HepG2 (cell line): ENCODE measurements around the gene PEAR1. TPM values are rescaled to one million over a fixed set of nuclear protein-coding genes. Genes with fewer than 3 reads are reported as not detected.

Experiments
- ATAC-seq: fragments of 200-7000 bp; cut with Tn5 transposase; 3 replicates; pipeline ENCODE4 v1.9.1; 2020; ENCODE audit warnings: mild to moderate bottlenecking, moderate library complexity
- BruUV-seq: library from RNA; stranded (reverse); fragments of 400-500 nt; replicated peaks from 2 replicates; lab custom pipeline; 2021; lab: Mats Ljungman, UMichigan
- CTCF ChIA-PET: fragments of 300-600 bp; formaldehyde crosslinking; extraction: SDS; loops from one replicate; lab custom pipeline; 2021; ENCODE audit warnings: low total read pairs, inconsistent platforms, low intra/inter-chr PET ratio; lab: Yijun Ruan, JAX
- POLR2A ChIA-PET: fragments of 350-600 bp; sonication (Branson Sonifier 250); formaldehyde crosslinking; loops from one replicate; lab custom pipeline; 2020; ENCODE audit warnings: antibody characterized with exemption, inconsistent platforms; lab: Yijun Ruan, JAX
- DNase-seq: peaks from one replicate; pipeline ENCODE4 v3.0.0-alpha.2; 2015; ENCODE audit warnings: low spot score
- FAIRE-seq: peaks from 3 replicates; lab custom pipeline; 2011; peaks lifted over from hg19 to GRCh38; lab: Jason Lieb, UNC
- H2AFZ ChIP-seq: one replicate; pipeline ENCODE4 v1.6.1; 2011; ENCODE audit warnings: low read length, inconsistent platforms
- H3K27ac ChIP-seq: fragments of 300-600 bp; 3 replicates; pipeline ENCODE4 v1.8.0; 2011; ENCODE audit warnings: mixed run types, mild to moderate bottlenecking, mixed read lengths, low read length, inconsistent platforms; ENCODE audit not compliant: insufficient read depth; ENCODE audit errors: extremely low read length
- H3K27me3 ChIP-seq, 2 experiments: fragments of 200-600 bp in 1 of 2; 2 replicates in 1 of 2; 3 replicates in 1 of 2; pipeline versions ENCODE4 v1.6.0 to v1.8.0; 2011; ENCODE audit warnings: low read length in 2 of 2, mild to moderate bottlenecking in 2 of 2, moderate library complexity in 2 of 2, inconsistent platforms in 1 of 2; ENCODE audit not compliant: insufficient read depth in 2 of 2, control insufficient read depth in 1 of 2
- H3K36me3 ChIP-seq, 2 experiments: fragments of 200-600 bp in 1 of 2; replicated peaks in 1 of 2; 2 replicates in 1 of 2; 3 replicates in 1 of 2; pipeline versions ENCODE4 v1.5.1 to v1.8.0; 2011; ENCODE audit warnings: low read length in 2 of 2, inconsistent platforms in 1 of 2; ENCODE audit not compliant: insufficient read depth in 2 of 2, control insufficient read depth in 1 of 2
- H3K4me1 ChIP-seq: 2 replicates; pipeline ENCODE4 v1.5.1; 2012; ENCODE audit warnings: low read length, inconsistent platforms; ENCODE audit not compliant: insufficient read depth
- H3K4me2 ChIP-seq: 2 replicates; pipeline ENCODE4 v1.6.0; 2011; ENCODE audit warnings: low read depth, low read length, inconsistent platforms
- H3K4me3 ChIP-seq, 3 experiments: fragments of 200-600 bp in 1 of 3; sonication (generic), shearing (Covaris generic) in 1 of 3; replicated peaks in 1 of 3; 2 replicates each; pipeline ENCODE4 v1.5.1; 2011 to 2016; ENCODE audit warnings: low read length in 3 of 3, inconsistent platforms in 2 of 3, low read depth in 2 of 3, mild to moderate bottlenecking in 2 of 3, control low read depth in 1 of 3, mixed read lengths in 1 of 3; ENCODE audit not compliant: insufficient read depth in 1 of 3
- H3K79me2 ChIP-seq: one replicate; pipeline ENCODE4 v1.6.1; 2011; ENCODE audit warnings: low read length, inconsistent platforms; ENCODE audit not compliant: insufficient read depth
- H3K9ac ChIP-seq: 2 replicates; pipeline ENCODE4 v1.6.0; 2011; ENCODE audit warnings: mild to moderate bottlenecking, low read depth, low read length, inconsistent platforms; ENCODE audit not compliant: insufficient read depth
- H3K9me3 ChIP-seq: 2 replicates; pipeline ENCODE4 v1.5.1; 2012; ENCODE audit warnings: mild to moderate bottlenecking, low read length
- H4K20me1 ChIP-seq: 2 replicates; pipeline ENCODE4 v1.6.0; 2011; ENCODE audit warnings: inconsistent platforms, mild to moderate bottlenecking, low read length, moderate library complexity; ENCODE audit not compliant: insufficient read depth
- DMTF1 ChIP-seq: sonication (generic); formaldehyde crosslinking; IDR thresholded peaks from 2 replicates; pipeline ENCODE4 v1.4.0; 2020; ENCODE audit warnings: mild to moderate bottlenecking, missing genetic modification reagents
- ETV5 ChIP-seq: IDR thresholded peaks from 2 replicates; pipeline ENCODE4 v1.6.1; 2018; ENCODE audit warnings: missing biosample characterization, missing genetic modification reagents, inconsistent platforms, borderline replicate concordance
- FOXA1 ChIP-seq, 2 experiments: fragments of 450-650 bp in 1 of 2; sonication (generic) in 1 of 2; formaldehyde crosslinking in 1 of 2; IDR thresholded peaks; 2 replicates each; pipeline versions ENCODE4 v1.4.0 to v1.6.1; 2016 to 2020; ENCODE audit warnings: missing genetic modification reagents in 1 of 2
- KDM1A ChIP-seq: IDR thresholded peaks from 2 replicates; pipeline ENCODE4 v1.6.1; 2016; ENCODE audit warnings: missing compliant biosample characterization
- KDM4B ChIP-seq: sonication (generic); formaldehyde crosslinking; IDR thresholded peaks from 2 replicates; pipeline ENCODE4 v1.4.0; 2020; ENCODE audit warnings: missing genetic modification reagents
- KDM6A ChIP-seq: IDR thresholded peaks from 2 replicates; pipeline ENCODE4 v1.6.1; 2016; ENCODE audit warnings: low read depth
- KLF12 ChIP-seq: sonication (generic); formaldehyde crosslinking; IDR thresholded peaks from 2 replicates; pipeline ENCODE4 v1.4.0; 2020; ENCODE audit warnings: missing genetic modification reagents, borderline replicate concordance
- MATR3 ChIP-seq: sonication (generic); formaldehyde crosslinking; IDR thresholded peaks from 2 replicates; pipeline ENCODE4 v1.4.0; 2020; ENCODE audit warnings: missing genetic modification reagents
- MIER3 ChIP-seq: IDR thresholded peaks from 2 replicates; pipeline ENCODE4 v1.6.1; 2016; ENCODE audit warnings: missing compliant biosample characterization, borderline replicate concordance
- POGZ ChIP-seq: sonication (generic); formaldehyde crosslinking; IDR thresholded peaks from 2 replicates; pipeline ENCODE4 v1.4.0; 2020; ENCODE audit warnings: mild to moderate bottlenecking, missing genetic modification reagents
- POLR2G ChIP-seq: fragments of 200-400 bp; formaldehyde crosslinking; IDR thresholded peaks from 2 replicates; pipeline ENCODE4 v1.6.1; 2018; ENCODE audit warnings: mild to moderate bottlenecking, low read depth, low read length, moderate library complexity
- RCOR2 ChIP-seq: IDR thresholded peaks from 2 replicates; pipeline ENCODE4 v1.6.1; 2016; ENCODE audit warnings: missing biosample characterization, missing genetic modification reagents
- TEAD3 ChIP-seq: optimal IDR thresholded peaks from 2 replicates; pipeline ENCODE3; 2016; ENCODE audit warnings: borderline replicate concordance
- ZBTB25 ChIP-seq: IDR thresholded peaks from 2 replicates; pipeline ENCODE4 v1.6.1; 2018; ENCODE audit warnings: missing genetic modification reagents
- ZBTB34 ChIP-seq: sonication (generic); formaldehyde crosslinking; IDR thresholded peaks from 2 replicates; pipeline ENCODE4 v1.8.0; 2022; ENCODE audit warnings: mild to moderate bottlenecking, missing genetic modification reagents
- ZNF12 ChIP-seq: sonication (generic); formaldehyde crosslinking; IDR thresholded peaks from 2 replicates; pipeline ENCODE4 v1.5.0; 2020; ENCODE audit warnings: missing genetic modification reagents
- WGBS: methylation state at CpG from one replicate; pipeline ENCODE4 v1.1.6; 2017; ENCODE audit warnings: low lambda C conversion rate; 5-methylcytosine and 5-hydroxymethylcytosine counted together
- in situ Hi-C: cut with HindIII; loops from 2 replicates; pipeline ENCODE4 v1.10.0; 2017; ENCODE audit warnings: low pct_unique_long_range_greater_than_20kb; ENCODE audit not compliant: extremely low pct_ligation_motif_present
- intact Hi-C: fragments of 100-400 bp; cut with micrococcal nuclease; formaldehyde crosslinking; loops from one replicate; pipeline ENCODE4 v1.10.0; 2022; ENCODE audit not compliant: unreplicated experiment
- polyA plus RNA-seq, 8 experiments: library from polyadenylated mRNA; depleted of rRNA in 3 of 8; stranded (reverse) in 7 of 8; unstranded in 1 of 8; fragments of >200 nt; fragmentation: Illumina TruSeq in 4 of 8; extraction: Trizol in 4 of 8; gene quantifications; 2 replicates each; pipeline versions ENCODE4 v1.2.1 to v1.2.3, GENCODE V29; 2011 to 2016; ENCODE audit warnings: low read depth in 4 of 8, missing spikeins in 1 of 8, mixed read lengths in 1 of 8; ENCODE audit not compliant: insufficient read depth in 1 of 8
- total RNA-seq, 5 experiments: library from RNA; depleted of rRNA; stranded (reverse); fragments of >200 nt; fragmentation: Illumina TruSeq; extraction: Trizol; gene quantifications; 2 replicates each; pipeline ENCODE4 v1.2.3, GENCODE V29; 2016; ENCODE audit warnings: low read depth in 1 of 5
- TF ChIP-seq, protein P1 (sequence below): sonication (generic); formaldehyde crosslinking; IDR thresholded peaks from 2 replicates; pipeline ENCODE4 v1.9.0; 2022; ENCODE audit warnings: low read depth, missing genetic modification reagents
- TF ChIP-seq, protein P2 (sequence below): sonication (generic); formaldehyde crosslinking; IDR thresholded peaks from 2 replicates; pipeline ENCODE4 v1.4.0; 2020; ENCODE audit warnings: mild to moderate bottlenecking, missing genetic modification reagents

Gene PEAR1
- total and polyA plus RNA-seq, 2 of the 13 experiments (the other 11 are each of a cell fraction or from before 2014, with no cell fraction given): 0.27 to 0.41 TPM

- FAIRE-seq: no peak
- WGBS: 72% methylated on average over 6 of the region's 6 CpGs
- H3K4me3 ChIP-seq: no peak overlapping the region
- no peak for TF ChIP-seq RCOR2
- TF ChIP-seq ETV5 (CRISPR knock-in tag): no peak
- no peak for TF ChIP-seq KDM4B
- TF ChIP-seq, protein P1, sequence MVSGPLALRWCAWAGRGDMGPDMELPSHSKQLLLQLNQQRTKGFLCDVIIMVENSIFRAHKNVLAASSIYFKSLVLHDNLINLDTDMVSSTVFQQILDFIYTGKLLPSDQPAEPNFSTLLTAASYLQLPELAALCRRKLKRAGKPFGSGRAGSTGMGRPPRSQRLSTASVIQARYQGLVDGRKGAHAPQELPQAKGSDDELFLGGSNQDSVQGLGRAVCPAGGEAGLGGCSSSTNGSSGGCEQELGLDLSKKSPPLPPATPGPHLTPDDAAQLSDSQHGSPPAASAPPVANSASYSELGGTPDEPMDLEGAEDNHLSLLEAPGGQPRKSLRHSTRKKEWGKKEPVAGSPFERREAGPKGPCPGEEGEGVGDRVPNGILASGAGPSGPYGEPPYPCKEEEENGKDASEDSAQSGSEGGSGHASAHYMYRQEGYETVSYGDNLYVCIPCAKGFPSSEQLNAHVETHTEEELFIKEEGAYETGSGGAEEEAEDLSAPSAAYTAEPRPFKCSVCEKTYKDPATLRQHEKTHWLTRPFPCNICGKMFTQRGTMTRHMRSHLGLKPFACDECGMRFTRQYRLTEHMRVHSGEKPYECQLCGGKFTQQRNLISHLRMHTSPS: no peak
- no peak for TF ChIP-seq POLR2G
- TF ChIP-seq POGZ (CRISPR knock-in tag): no peak
- no peak for TF ChIP-seq FOXA1 (IDR thresholded peaks at IDR 0.05)
- no peak for TF ChIP-seq FOXA1 (CRISPR knock-in tag; IDR thresholded peaks at IDR 0.05)
- TF ChIP-seq ZBTB25 (CRISPR knock-in tag): no peak
- TF ChIP-seq, protein P2, sequence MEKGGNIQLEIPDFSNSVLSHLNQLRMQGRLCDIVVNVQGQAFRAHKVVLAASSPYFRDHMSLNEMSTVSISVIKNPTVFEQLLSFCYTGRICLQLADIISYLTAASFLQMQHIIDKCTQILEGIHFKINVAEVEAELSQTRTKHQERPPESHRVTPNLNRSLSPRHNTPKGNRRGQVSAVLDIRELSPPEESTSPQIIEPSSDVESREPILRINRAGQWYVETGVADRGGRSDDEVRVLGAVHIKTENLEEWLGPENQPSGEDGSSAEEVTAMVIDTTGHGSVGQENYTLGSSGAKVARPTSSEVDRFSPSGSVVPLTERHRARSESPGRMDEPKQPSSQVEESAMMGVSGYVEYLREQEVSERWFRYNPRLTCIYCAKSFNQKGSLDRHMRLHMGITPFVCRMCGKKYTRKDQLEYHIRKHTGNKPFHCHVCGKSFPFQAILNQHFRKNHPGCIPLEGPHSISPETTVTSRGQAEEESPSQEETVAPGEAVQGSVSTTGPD: no peak
- TF ChIP-seq ZNF12 (CRISPR knock-in tag): no peak
- TF ChIP-seq KLF12: no peak
- no peak for TF ChIP-seq MATR3 (CRISPR knock-in tag)
- TF ChIP-seq ZBTB34: no peak
- TF ChIP-seq TEAD3 (CRISPR knock-in tag): no peak
- no peak for TF ChIP-seq KDM1A (CRISPR knock-in tag)
- TF ChIP-seq KDM6A (CRISPR knock-in tag): no peak
- TF ChIP-seq MIER3: no peak
- TF ChIP-seq DMTF1 (CRISPR knock-in tag): no peak
Measured at GRCh38 chr1:156895927-156896326, 2.4 kb downstream of the PEAR1 start.

More at GRCh38 chr1:156895927-156896326, 2.4 kb downstream of the PEAR1 start:
- no peak overlapping the region for H3K27ac ChIP-seq
- ChIA-PET POLR2A (no interaction called here), CTCF (no interaction called here)
- peaks cover 4 to 78% of the 10 kb centered on the region in 2 experiments for H3K27me3 ChIP-seq
- no peaks in the 10 kb centered on the region for H3K79me2 ChIP-seq
- no peak overlapping the region for H2AFZ ChIP-seq
- no TSS peak for BruUV-seq
- no peaks in the 10 kb centered on the region for H3K36me3 ChIP-seq
- H3K9me3 ChIP-seq: no peaks in the 10 kb centered on the region
- no peak overlapping the region for H3K9ac ChIP-seq
- DNase-seq (no peak), ATAC-seq (no peak)
- intact Hi-C loops: no loop called here
- H3K4me2 ChIP-seq: no peak overlapping the region
- no peaks in the 10 kb centered on the region for H4K20me1 ChIP-seq
- in situ Hi-C loops: no loop called here
- H3K4me1 ChIP-seq: peaks cover 28% of the 10 kb centered on the region
